ENCODE data around the gene TLX2. TPM values are rescaled to one million over a fixed set of nuclear protein-coding genes. Genes with fewer than 3 reads are reported as not detected.

TLX2 gene
- total RNA-seq, 1 donor from 2014 or later = 0.05 TPM

- no peak for DNase-seq (ENCODE audit: low read depth)
Observed at GRCh38 chr2:74531666-74532065, 17.4 kb downstream of the TLX2 start.

DNA sequence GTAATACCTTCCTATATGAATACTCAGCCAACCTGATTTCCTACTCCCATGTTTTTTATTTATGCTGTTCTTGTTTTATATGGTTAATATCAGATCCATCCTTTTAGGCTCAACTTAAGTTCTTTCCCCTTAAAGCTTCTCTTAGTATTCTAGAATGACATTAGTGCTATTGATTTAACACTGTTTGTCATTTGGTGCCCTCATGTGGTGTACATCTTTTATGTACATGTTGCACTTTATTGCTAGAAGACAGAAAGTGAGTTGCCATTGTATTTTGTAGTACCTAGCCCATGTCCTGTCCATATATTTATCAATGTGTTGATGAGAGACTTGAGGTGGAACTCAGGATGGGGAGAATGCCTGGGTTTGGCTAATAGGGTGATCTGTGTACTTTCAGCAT is 18.0 kb downstream of the TLX2 start:
- peak; percentile 74 for DNase-seq (ENCODE audit: low read depth)

- DNase-seq (ENCODE audit: low read depth) = no peak
Observed at GRCh38 chr2:74533464-74533863, 19.2 kb downstream of the TLX2 start.

- no peak for DNase-seq (ENCODE audit: low read depth)
Observed at GRCh38 chr2:74534411-74534810, 20.2 kb downstream of the TLX2 start.

- DNase-seq (ENCODE audit: low read depth) = no peak
Observed at GRCh38 chr2:74535440-74535965, 21.3 kb downstream of the TLX2 start.

DNA sequence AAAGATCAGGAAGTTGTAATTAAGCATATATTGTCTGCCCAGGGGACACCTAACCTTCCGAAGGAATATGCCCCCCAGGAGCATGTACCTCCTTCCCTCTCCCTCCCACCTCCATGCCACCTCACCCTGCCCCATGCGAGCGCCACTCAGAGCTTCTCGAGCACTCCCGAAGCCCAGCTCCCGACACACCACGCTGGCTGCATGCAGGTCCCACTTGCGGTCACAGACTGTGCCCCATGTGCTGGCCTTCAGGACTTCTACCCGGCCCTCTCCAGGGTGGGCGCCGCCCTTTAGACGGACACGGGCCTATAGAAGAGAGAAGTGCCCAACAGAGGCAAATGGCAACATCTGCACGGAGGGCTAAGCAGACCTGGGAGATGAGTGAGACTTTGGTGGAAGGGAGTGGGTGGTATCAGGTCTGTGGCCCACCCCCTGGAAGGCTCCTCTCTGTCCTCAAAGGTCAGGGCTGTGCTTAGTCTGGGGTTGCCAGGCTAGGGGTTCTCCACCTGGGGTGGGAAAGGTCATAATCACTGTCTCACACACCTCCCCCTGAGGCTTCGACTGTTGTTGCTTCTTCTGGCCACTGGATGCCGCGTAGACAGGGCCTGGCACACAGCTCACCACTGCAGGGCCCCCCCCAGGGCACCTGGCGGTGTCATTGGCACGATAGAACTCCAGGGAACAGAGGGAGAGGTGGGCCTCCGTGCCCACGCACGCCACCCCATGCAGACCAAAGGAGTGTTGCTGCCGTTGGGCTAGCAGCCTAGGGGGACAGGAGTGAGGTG is 22.1 kb downstream of the TLX2 start:
- DNase-seq (ENCODE audit: low read depth) = no peak

DNA sequence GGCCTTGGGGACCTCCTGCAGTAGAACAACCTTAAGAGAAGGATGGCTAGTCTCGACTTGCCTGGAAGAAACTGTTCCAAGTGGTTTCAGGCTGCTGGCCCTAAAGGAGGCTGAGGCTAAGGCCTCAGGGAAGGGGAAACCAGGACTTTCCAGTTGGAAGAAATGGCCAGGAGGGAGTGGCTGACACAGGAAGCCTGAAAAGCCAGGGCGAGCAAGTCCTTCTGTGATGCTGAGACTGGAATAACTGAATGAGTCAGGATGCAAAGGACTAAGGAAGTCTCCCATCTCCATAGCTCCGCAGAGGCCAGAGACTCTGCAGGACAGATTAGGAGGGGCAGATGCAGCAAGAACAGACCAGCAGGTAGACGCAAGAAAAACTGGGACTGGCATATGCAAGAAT is 22.9 kb downstream of the TLX2 start:
- DNase-seq (ENCODE audit: low read depth) = no peak

DNA sequence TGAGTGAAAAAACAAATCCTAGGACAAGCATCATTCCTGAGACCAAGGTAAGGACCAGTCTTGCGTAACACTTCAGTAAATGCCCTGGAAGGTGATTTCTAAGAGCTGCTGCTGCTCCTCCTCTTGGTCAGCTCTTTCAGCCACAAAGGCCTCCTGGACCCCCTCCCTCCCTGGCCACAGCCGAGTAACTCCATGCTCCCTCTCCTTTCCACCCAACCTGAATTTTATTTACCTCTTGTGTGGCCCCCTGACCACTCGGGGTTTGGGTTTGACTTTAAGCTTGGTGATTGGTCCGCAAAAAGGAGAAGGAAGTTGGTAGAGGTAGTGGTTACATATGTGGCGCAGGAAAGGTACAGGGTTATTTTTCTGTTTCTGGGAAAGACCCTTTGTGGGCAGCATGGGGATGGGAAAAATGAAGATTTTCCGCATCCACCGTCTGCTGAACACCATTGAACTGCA is 24.7 kb downstream of the TLX2 start:
- no peak for DNase-seq (ENCODE audit: low read depth)

DNA sequence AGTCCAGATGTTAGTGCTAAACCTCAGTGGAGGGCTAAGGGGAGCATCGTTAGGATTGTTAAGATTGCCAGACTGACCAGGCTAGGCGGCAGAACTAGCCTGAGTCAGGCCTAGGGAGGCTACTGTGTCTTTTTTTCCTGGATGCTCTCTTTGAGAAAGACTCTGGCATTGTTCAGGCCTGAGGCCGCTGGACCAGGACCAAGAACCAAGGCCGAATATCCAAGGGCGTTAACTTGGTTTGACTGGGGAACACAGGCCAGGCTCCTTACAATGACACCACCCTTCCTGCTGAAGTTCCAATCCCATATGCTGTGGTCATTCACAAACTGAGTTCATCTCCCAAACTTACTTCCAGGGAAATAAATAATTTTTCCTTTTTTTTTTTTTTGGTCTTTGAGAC is 26.0 kb downstream of the TLX2 start:
- DNase-seq (ENCODE audit: low read depth) = no peak

DNA sequence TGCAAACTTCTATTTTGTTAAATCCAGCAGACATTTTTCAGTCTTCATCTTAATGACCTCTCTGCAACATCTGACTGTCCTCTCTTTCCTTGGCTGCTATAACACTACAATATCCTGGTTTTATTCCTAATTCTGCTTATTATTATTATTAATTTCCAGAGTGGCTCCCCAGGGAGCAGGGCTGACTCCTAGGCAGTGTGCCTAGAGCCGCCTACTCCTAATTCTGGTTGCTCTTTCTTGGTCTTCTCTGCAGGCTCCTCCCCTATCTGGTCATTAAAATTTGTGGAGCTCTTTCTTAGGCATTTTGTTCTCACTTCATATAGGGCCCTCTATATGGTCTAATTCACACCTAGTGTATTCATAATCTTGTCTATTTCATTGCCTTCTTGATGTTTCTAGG is 28.7 kb downstream of the TLX2 start:
- no peak for DNase-seq (ENCODE audit: low read depth)

DNA sequence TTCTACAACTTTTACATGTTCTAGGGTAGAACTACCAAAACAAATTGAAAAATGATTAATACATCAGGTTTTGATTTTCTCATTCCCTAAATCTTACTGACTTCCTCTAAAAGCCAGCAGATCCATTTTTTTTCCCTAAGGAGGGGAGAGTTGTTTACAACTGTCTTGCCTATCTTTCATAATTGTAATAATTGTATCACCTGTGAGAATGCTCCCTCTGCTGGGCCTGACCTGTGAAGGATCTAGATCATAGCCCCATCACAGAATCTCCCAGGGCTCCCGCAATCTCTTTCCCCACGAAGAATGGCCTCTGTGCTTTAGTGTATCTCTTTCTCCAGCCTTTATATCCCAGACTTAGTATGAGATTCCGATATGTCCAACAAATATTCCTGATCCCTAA is 30.4 kb downstream of the TLX2 start:
- DNase-seq (ENCODE audit: low read depth) = no peak

- DNase-seq (ENCODE audit: low read depth) = no peak
Observed at GRCh38 chr2:74546004-74546403, 31.8 kb downstream of the TLX2 start.

DNA sequence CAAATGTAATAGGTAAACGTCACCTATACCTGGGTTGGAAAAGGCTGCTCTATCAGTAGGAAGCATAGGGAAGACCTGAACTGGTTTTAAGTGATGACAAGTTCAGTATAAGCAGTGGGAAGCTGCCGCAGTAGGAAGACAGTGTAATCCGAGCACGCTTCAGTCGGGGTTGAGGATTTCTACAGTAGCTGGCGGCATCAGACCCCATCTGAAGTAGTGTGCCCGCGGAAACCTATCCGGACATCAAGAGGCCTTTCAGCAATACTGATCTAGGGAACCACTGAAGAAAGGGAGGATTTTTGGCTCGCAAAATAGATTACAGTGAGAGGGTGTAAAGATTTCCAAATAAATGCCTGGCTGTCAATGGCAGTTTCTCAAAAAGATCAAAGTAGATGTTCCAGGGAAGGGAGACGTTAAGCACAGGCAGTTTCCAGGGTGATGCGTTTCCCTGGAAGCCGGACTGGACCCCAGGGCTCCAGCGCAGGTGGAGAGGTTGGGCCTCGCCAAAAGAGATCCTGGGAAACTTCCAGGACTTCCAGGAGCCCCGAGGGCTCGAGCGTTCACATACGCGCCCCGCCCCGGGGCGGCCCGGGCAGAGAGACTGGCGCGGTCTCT is 34.1 kb downstream of the TLX2 start:
- no peak for DNase-seq (ENCODE audit: low read depth)

- no peak for DNase-seq (ENCODE audit: low read depth)
Observed at GRCh38 chr2:74548900-74549826, 34.9 kb downstream of the TLX2 start.

DNA sequence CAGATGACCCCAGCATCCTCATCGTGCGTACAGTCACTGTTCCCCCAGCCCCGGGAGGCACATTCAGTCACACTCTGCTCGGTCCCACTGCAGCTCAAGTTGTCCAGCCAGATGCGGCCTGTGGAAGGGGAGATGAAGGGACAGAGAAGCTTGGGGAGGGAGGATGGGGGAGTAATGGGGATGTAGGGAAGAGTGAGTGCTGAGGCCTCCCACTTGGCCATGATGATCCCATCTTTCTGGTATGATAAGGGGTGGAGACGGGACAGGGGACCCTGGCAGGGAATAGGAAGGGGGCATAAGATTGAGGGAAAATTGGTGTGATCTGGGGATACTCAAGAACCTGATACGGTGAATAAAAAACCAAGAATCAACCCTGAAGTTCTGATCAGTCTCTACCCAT is 36.0 kb downstream of the TLX2 start:
- no peak for DNase-seq (ENCODE audit: low read depth)

DNA sequence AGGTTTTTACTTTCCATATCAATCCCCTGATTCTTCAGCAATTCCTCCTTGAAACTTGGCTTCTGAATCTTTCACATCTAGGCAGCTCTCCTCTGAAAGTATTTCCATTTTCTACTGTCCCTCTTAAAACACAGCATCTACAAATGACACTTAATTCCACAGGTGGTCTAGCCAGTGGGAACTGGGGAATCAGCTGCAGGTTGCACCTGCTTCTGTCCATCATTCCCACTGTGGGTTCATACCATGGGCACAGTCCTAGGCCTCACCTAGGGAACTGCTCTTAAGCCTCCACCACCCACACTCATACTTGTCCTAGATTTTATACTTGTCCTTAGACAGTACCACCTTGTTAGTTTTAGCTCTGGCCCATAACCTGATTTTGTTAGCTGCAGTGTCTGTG is 37.3 kb downstream of the TLX2 start:
- no peak for DNase-seq (ENCODE audit: low read depth)

DNA sequence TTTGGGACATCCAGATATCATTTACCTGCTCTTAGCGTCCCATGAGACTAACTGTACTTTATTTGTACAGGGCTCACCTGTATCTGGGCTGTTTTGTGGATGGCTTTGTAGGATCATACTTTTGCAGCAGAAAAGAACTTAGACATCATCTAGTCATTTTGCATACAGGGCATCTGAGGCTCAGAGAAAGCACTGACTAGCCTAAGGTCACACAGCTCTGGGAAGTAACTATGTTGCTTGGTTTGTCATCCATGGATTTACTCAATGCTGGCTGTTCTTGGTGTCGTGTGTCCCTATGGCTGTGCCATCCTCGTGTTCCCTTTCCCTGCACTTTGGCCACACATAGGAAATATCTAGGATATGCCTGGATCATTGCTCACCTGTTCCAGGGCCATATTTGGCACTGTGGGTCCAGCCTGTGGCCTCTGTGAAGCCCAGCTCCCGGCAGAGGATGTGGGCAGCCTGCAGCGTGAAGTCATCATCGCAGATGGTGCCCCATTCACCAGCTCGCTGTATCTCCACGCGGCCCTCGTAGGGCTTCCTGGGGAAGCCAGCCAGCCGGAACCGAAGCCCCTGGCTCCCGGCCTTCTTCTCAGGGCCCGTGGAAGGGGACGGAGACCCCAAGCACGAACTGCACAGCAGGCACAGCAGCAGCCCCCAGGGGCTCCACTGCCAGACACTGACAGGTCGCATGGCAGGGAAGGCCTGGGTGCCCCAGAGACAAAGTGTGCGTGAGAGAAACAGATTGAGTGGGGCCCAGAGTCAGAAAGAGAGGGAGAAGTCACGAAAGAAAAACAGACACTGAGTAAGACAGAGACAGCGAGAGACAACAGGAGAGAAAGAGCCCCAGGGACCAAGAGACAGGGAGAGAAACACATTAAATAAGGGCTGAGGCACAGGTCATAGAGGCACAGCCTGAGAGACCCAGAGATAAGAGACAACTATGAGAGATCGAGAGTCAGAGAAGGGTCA is 38.0 kb downstream of the TLX2 start:
- no peak for DNase-seq (ENCODE audit: low read depth)

GRCh38 chr2:74552914-74553811 is 38.9 kb downstream of the TLX2 start:
- DNase-seq (ENCODE audit: low read depth) = no peak

- DNase-seq (ENCODE audit: low read depth) = peak; percentile 53
Observed at GRCh38 chr2:74553892-74554819, 39.9 kb downstream of the TLX2 start, which contains the start of the genes DOK1 and LOXL3. TSS of gene DOK1 (plus strand) at chr2:74554720. CDS start at chr2:74554755, 35 bp downstream. TSS of gene LOXL3 (minus strand) at chr2:74553942. CDS start at chr2:74552634, 1,308 bp downstream.

Measured in renal cortical epithelial cell (primary cell).